Stimulated activated CD4-positive, alpha-beta T cell treated with anti-CD3 and anti-CD28 coated beads, Interleukin-1b, Interleukin-23, amount 100 ng/mL, for 48 hours (primary cell): Measurements from ENCODE around the gene UROS.

Source experiments
- DNase-seq: peaks from one replicate; pipeline ENCODE4 v3.0.0-alpha.2; 2020

UROS gene

DNA sequence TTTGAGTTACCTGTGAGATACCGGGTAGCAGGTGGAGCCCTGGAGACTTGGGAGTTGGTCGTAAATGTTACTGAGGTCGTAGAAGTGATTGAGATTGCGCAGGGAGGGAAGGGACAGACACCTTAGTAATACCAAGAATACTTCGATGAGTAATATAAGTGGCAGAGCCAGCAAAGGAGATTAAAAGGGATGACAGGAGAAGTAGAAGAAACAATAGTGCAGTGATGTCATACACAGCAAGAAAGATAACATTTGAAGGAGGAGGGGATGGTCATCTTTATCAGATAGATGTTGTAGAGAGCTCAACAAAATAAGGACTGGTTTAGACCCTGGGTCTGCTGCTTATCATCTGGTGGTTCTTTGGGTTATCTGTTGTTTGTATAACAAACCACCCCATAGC, 5.3 kb upstream of the UROS start:
- no peak for DNase-seq

DNA sequence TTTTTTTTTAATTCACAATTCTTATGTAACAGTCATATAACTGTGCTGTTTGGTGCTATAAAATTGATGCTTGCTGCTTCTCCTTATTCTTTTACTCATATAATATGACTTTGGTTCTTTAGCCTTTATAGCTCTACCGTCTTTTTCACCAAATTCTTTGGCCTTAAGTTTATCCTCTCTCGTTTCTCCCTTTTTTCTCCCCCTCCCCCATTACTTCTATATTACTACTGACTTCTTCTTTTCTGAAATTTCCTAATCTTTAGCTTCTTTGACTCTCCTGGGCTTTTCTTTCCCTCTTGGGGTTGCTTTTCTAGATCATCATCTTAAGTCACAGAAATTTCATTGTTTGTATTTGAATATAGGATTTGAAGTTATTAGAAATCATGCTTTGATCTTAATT, 4.1 kb upstream of the UROS start:
- DNase-seq = no peak

GRCh38 chr10:125824736-125825135, 1.7 kb upstream of the UROS start:
- DNase-seq = no peak

- DNase-seq = no peak
Measured at GRCh38 chr10:125823663-125824251, 699 bp upstream of the UROS start.

DNA sequence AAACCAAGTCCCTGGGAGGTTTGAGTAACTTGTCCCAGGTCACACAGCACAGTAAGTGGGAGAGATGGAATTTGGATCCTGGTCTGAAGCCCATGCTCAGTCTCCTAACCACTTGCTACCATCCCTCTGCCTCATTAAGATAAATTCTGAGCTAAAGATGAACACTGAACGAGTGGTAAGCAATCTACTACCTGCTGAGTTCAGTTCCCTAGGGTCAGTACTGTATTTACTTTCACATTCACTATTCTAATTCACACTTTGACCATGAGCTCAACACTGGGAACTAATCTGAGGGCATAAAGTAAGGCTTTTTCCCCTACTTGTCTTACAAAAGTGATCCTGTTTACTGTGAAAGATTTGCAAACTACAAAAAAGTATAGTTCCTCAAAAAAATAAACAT, 2.4 kb downstream of the UROS start:
- no peak for DNase-seq

GRCh38 chr10:125817337-125817946, 5.6 kb downstream of the UROS start:
- DNase-seq = no peak

DNA sequence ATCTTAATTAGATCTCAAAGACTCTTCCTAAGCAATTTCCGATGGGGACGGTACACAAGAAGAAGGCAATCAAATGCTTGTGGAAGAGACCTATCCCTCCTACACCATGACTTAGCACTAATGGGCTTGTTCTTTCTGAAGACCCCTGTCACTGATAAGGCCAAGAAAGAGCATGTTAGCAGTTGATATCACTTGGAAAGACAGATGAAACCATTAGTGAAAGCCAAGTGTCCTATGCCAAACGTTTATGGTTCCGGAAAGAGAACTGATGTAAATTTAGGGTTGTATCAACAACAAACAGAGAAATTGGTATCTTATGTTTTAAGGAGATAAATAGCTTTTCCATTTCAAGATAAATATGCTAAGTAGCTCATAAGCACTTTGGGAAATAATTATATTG, 6.5 kb downstream of the UROS start:
- no peak for DNase-seq

DNA sequence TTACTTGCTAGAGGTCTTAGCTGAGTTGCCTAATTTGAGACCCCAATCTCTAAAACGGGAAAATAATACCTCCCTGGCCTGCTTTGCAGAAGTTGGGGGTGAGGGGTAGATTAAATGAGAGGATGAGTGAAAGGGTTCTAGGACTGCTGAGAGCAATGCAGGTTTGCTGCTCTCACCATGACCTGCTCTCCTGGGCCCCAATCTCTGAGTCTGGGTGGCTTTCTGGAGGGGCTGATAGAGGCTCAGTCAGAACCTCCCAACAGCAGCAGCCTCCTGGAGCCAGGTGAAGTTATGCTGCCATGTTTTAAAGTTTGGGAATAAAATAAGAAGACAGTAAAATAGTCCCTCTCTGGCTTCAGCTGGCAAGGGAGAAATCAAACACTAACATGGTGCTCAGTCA, 7.3 kb downstream of the UROS start:
- DNase-seq = no peak

- DNase-seq = no peak
Measured at GRCh38 chr10:125812128-125812750, 10.8 kb downstream of the UROS start.

DNA sequence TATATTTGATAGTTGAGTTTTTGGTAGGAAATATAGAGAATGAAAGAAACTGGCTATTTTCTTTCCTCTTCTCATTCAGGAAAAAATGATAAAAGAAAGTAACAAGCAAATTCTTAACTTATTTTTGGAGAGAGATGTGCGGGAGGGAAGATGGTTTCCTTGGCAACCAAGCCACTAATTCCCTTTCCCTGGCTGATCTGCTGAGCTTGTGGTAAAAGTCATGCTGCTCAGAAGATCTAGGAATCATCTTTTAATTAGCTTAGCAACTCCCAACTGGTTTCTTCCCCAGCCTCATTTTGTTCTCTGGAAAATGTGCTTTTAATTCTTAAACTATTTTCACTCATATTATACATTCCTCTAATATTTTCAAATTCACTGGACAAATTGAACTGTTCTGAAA, 11.8 kb downstream of the UROS start:
- DNase-seq = no peak

GRCh38 chr10:125808047-125808446, 15.0 kb downstream of the UROS start:
- no peak for DNase-seq

DNA sequence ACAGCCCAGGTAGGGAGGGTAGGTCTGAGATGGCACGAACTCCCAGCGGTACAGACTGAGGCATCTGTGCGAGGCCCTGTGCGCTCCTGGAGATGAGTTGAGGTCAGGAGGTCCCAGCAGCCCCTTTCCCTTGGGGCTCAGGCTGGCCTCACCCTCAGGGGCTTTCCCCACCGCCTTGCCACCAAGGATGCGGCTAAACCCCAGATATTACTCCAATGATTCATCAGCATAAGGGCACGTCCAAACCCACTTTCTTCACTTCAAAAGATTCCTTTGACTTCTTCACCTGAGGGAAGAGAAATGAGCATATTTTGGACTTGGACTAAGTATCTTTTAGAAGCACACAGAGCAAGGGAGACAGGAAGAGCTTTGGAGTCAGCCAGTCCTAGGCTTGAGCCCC, 20.3 kb downstream of the UROS start:
- no peak for DNase-seq

GRCh38 chr10:125802131-125802530, 20.9 kb downstream of the UROS start:
- DNase-seq = no peak

- DNase-seq = no peak
Measured at GRCh38 chr10:125801574-125801973, 21.5 kb downstream of the UROS start.

- DNase-seq = no peak
Measured at GRCh38 chr10:125799451-125800182, 23.4 kb downstream of the UROS start.

DNA sequence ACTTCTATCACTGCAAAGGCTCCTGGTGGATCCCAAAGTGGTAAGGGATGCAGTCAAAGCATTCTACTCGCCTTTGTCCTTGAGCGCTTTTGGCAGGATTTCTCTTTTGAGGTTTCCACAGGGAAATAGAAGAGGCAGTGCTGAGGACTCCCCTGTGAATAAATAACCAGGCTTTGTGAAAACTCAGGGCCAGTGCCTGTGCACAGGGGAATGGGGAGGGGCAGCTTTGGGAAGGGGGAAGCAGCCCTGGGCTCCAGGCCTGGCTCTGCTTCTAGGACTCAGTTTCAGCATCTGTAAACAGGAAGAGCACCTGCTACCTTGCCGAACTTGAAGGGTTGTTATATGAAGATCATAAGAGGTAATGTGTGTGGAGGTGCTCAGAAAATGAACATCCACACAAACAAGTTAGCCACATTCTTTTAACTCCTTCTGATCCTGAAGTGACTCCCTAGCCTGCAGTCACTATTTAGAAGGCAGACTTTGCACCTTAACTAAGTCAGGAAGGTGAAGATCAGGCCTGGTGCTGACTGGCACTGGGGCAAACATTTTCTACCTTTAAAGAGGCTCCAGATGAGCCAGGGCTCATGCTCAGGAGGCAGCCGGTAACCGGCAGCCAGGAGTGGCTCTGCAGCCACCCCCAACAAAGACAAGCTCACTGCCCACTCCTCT, 24.9 kb downstream of the UROS start:
- no peak for DNase-seq

GRCh38 chr10:125797424-125797823, 25.6 kb downstream of the UROS start:
- DNase-seq = no peak

DNA sequence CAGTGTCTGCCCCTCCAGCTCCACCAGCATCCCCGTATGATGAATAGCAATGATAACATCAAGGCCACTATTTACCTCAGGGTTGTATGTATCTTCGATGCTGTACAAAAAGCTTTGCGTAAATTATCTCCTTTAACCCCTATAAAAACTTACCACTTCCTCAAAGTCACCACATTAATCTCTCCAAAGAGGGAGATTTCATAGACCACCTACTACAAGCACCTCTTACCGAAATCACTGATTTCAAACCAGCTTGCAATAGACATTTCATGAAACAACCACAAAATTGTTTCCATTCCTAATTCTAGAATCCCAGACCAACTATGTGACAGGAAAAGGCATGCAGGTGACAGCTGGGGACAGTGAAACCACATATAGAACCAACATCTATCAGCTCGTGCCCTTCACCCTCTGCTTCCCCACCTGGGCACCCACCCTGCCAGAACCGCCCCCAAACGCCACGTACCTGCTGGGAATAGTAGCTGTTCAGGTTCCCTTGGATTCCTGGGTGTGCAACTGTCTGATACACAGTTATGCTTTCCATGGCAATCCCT, 27.3 kb downstream of the UROS start:
- no peak for DNase-seq

- no peak for DNase-seq
Measured at GRCh38 chr10:125795128-125795527, 27.9 kb downstream of the UROS start.

DNA sequence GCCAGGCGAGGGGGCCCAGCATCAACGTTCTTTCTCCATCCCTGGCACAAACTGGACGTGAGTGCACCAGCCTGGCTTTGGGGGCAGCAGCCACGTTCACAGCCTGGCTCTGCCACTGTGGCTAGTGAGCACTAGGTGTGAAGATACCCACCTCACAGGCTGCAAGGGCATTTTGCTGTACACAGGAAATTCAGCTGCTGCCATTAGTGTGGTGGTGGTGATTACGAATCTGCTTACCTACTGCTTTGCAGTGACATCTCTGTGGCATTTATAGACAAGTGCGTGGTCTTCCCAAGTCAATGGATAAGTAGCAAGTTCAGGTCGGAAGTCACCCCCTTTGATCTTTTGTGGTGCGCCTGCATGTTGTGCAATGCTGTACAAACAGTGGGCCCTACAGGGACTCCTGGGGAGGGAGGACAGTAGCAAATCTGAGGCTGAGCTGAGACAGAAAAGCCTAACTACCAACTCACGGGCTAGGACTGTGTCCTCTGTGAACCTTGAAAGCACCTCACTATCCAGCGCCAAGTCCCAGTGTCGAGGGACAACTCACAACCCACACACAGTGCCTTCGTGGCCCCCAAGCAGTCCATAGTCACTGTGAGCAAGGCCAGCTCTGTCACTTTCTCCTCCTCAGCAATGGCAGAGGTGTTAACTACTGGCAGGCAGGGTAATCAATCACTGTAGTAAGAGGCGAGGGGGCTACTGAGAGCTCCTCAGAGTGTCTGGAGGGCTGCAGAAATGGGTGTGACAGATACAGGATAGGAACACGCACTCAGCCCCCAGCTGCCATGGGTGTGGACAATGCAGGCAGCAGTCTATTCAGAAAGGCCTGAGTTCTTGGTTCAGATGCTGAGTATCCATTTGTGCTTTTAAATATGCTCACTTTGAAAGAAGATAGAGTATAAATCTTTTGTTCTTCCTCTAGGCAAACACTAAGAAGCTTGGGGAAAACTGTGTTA, 30.4 kb downstream of the UROS start:
- no peak for DNase-seq

DNA sequence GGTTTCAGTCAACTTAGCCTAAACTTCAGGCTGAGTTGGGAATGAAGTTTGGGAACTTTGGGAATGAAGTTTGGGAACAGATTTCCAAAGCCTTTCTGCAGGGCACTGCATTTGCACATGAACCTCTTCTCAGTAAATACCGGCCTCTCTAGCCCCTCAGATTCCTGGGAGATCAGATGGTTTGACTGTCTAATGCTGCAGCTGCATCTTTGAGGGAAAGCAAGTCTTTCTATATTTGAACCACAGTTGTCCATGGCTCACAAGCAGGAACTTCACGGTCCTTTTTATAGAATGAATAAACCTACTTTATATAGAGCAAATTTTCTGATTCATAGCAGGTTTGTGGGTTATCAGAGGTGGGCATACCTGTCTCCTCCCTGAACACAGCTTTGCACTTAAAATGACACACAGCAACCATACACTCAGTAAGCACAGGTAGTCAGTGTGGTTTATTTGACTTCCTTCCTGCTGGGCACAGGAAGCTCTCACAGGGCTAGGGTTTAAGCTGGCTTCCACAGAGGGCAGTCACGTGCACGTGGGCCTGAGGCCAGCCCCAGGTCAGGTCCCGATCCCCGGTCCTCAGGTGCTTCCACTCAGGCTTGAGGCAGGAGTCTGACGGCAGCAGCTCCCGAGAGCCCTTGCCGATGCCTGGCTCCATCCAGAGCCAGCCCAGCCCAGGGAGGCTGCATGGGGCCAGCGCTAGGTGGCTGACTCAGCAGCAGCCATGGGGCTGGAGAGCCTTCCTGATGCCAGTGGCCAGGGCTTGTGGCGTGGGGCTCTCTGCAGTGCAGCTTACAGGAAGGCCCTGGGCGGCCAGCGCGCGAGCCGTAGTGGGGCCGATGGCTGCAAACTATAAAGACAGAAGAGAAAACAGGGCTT, 34.7 kb downstream of the UROS start:
- DNase-seq = no peak
